Astrocyte (in vitro differentiated cells and primary cell): ENCODE data around the gene PAH. TPM values are rescaled to one million over a fixed set of nuclear protein-coding genes. Genes with fewer than 3 reads are reported as not detected.

Experiments
- DNase-seq: peaks from one replicate; pipeline ENCODE4 v3.0.0-alpha.2; 2010; ENCODE audit warnings: low read depth
- FAIRE-seq: peaks from 2 replicates; lab custom pipeline; 2011; peaks lifted over from hg19 to GRCh38; lab: Jason Lieb, UNC
- H2AFZ ChIP-seq: 2 replicates; pipeline ENCODE4 v1.6.0; 2012; ENCODE audit warnings: low read depth, low read length, inconsistent platforms
- H3K27ac ChIP-seq: 2 replicates; pipeline ENCODE4 v1.5.1; 2011; ENCODE audit warnings: low read depth, low read length, inconsistent platforms
- H3K27me3 ChIP-seq: 2 replicates; pipeline ENCODE4 v1.6.0; 2011; ENCODE audit warnings: low read length, inconsistent platforms; ENCODE audit not compliant: insufficient read depth
- H3K36me3 ChIP-seq: 2 replicates; pipeline ENCODE4 v1.5.1; 2011; ENCODE audit warnings: low read length, inconsistent platforms; ENCODE audit not compliant: insufficient read depth
- H3K4me1 ChIP-seq: 2 replicates; pipeline ENCODE4 v1.5.1; 2011; ENCODE audit warnings: low read length, inconsistent platforms; ENCODE audit not compliant: insufficient read depth
- H3K4me2 ChIP-seq: 2 replicates; pipeline ENCODE4 v1.6.0; 2012; ENCODE audit warnings: low read length, inconsistent platforms
- H3K4me3 ChIP-seq: 2 replicates; pipeline ENCODE4 v1.5.1; 2011; ENCODE audit warnings: low read depth, mild to moderate bottlenecking, low read length, inconsistent platforms; ENCODE audit not compliant: insufficient read depth
- H3K79me2 ChIP-seq: 2 replicates; pipeline ENCODE4 v1.6.0; 2012; ENCODE audit warnings: mild to moderate bottlenecking, low read length, inconsistent platforms; ENCODE audit not compliant: insufficient read depth
- H3K9ac ChIP-seq: 2 replicates; pipeline ENCODE4 v1.6.0; 2012; ENCODE audit warnings: mild to moderate bottlenecking, low read length, inconsistent platforms
- H3K9me3 ChIP-seq: 2 replicates; pipeline ENCODE4 v1.5.1; 2012; ENCODE audit warnings: low read depth, mild to moderate bottlenecking, low read length, inconsistent platforms; ENCODE audit not compliant: insufficient read depth
- H4K20me1 ChIP-seq: 2 replicates; pipeline ENCODE4 v1.6.0; 2012; ENCODE audit warnings: low read length, inconsistent platforms; ENCODE audit not compliant: insufficient read depth
- H3K27ac Mint-ChIP-seq: one replicate; pipeline ENCODE4 v1.8.0; 2021; ENCODE audit warnings: mild to moderate bottlenecking, mixed read lengths; ENCODE audit not compliant: unreplicated experiment
- H3K27me3 Mint-ChIP-seq: one replicate; pipeline ENCODE4 v1.8.0; 2021; ENCODE audit warnings: low read depth, mixed read lengths; ENCODE audit not compliant: unreplicated experiment
- H3K36me3 Mint-ChIP-seq: one replicate; pipeline ENCODE4 v1.8.0; 2021; ENCODE audit warnings: low read depth, mixed read lengths; ENCODE audit not compliant: unreplicated experiment
- H3K4me1 Mint-ChIP-seq: one replicate; pipeline ENCODE4 v1.8.0; 2021; ENCODE audit warnings: low read depth, mixed read lengths; ENCODE audit not compliant: unreplicated experiment
- H3K4me3 Mint-ChIP-seq: one replicate; pipeline ENCODE4 v1.8.0; 2021; ENCODE audit warnings: mild to moderate bottlenecking, moderate library complexity, mixed read lengths; ENCODE audit not compliant: unreplicated experiment
- H3K9me3 Mint-ChIP-seq: one replicate; pipeline ENCODE4 v1.8.0; 2021; ENCODE audit warnings: mild to moderate bottlenecking, mixed read lengths; ENCODE audit not compliant: unreplicated experiment
- EZH2 ChIP-seq: IDR thresholded peaks from 2 replicates; pipeline ENCODE4 v1.6.1; 2012; ENCODE audit warnings: mild to moderate bottlenecking, low read length, inconsistent platforms; ENCODE audit not compliant: insufficient read depth
- total RNA-seq: library from RNA; stranded (reverse); gene quantifications from 2 replicates; pipeline ENCODE4 v1.2.1, GENCODE V29; 2021
- TF ChIP-seq, protein P1 (sequence below): IDR thresholded peaks from 2 replicates; pipeline ENCODE4 v1.5.1; 2011; ENCODE audit warnings: low read depth, mild to moderate bottlenecking, inconsistent platforms, low read length, moderate library complexity; ENCODE audit not compliant: insufficient read depth

The PAH gene
- total RNA-seq, 1 donor from 2014 or later = not detected

DNA sequence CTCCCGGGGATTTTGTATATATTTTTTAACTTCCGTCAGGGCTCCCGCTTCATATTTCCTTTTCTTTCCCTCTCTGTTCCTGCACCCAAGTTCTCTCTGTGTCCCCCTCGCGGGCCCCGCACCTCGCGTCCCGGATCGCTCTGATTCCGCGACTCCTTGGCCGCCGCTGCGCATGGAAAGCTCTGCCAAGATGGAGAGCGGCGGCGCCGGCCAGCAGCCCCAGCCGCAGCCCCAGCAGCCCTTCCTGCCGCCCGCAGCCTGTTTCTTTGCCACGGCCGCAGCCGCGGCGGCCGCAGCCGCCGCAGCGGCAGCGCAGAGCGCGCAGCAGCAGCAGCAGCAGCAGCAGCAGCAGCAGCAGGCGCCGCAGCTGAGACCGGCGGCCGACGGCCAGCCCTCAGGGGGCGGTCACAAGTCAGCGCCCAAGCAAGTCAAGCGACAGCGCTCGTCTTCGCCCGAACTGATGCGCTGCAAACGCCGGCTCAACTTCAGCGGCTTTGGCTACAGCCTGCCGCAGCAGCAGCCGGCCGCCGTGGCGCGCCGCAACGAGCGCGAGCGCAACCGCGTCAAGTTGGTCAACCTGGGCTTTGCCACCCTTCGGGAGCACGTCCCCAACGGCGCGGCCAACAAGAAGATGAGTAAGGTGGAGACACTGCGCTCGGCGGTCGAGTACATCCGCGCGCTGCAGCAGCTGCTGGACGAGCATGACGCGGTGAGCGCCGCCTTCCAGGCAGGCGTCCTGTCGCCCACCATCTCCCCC, 41.2 kb upstream of the PAH start:
- no peaks in the 10 kb centered on the region for H4K20me1 ChIP-seq
- TF ChIP-seq, protein P1, sequence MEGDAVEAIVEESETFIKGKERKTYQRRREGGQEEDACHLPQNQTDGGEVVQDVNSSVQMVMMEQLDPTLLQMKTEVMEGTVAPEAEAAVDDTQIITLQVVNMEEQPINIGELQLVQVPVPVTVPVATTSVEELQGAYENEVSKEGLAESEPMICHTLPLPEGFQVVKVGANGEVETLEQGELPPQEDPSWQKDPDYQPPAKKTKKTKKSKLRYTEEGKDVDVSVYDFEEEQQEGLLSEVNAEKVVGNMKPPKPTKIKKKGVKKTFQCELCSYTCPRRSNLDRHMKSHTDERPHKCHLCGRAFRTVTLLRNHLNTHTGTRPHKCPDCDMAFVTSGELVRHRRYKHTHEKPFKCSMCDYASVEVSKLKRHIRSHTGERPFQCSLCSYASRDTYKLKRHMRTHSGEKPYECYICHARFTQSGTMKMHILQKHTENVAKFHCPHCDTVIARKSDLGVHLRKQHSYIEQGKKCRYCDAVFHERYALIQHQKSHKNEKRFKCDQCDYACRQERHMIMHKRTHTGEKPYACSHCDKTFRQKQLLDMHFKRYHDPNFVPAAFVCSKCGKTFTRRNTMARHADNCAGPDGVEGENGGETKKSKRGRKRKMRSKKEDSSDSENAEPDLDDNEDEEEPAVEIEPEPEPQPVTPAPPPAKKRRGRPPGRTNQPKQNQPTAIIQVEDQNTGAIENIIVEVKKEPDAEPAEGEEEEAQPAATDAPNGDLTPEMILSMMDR = no peak
- TF ChIP-seq EZH2 = no peak
- Mint-ChIP-seq H3K27me3 (peaks cover 83% of the 10 kb centered on the region), H3K4me3 (peak overlapping the region; percentile 84), H3K36me3 (no peaks in the 10 kb centered on the region), H3K4me1 (peaks cover 6% of the 10 kb centered on the region), H3K27ac (no peak overlapping the region), H3K9me3 (peaks cover 6% of the 10 kb centered on the region)
- no peaks in the 10 kb centered on the region for H3K36me3 ChIP-seq
- peak overlapping the region; percentile 71 for H2AFZ ChIP-seq
- no peak overlapping the region for H3K9ac ChIP-seq
- H3K27me3 ChIP-seq = peaks cover 79% of the 10 kb centered on the region
- H3K9me3 ChIP-seq = no peaks in the 10 kb centered on the region
- FAIRE-seq = no peak
- H3K4me2 ChIP-seq = peak overlapping the region; percentile 84
- DNase-seq = peak; percentile 18
- no peaks in the 10 kb centered on the region for H3K4me1 ChIP-seq
- H3K4me3 ChIP-seq = peak overlapping the region; percentile 49
- H3K27ac ChIP-seq = no peak overlapping the region
- H3K79me2 ChIP-seq = no peaks in the 10 kb centered on the region

DNA sequence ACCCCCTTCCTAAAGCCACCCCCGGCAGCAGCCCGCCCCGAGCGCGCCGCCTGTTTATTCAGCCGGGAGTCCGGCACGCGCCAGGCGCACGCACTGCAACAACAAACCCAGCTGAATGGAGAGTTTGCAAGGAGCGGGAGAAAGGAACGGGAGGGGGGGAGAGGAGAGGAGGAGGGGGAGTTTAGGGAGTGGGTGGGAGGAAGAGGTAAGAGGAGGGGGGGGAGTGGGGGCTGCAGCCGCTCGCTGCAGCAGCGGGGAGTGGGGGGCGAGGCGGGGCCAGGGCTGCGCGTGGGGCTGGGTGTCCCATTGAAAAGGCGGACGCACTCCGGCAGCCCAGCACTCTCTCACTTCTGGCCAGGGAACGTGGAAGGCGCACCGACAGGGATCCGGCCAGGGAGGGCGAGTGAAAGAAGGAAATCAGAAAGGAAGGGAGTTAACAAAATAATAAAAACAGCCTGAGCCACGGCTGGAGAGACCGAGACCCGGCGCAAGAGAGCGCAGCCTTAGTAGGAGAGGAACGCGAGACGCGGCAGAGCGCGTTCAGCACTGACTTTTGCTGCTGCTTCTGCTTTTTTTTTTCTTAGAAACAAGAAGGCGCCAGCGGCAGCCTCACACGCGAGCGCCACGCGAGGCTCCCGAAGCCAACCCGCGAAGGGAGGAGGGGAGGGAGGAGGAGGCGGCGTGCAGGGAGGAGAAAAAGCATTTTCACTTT, 40.5 kb upstream of the PAH start, which contains the start of gene ASCL1:
ASCL1 (plus strand) TSS at position 336 of the 712 bp plus-strand sequence. CDS start 571 bp downstream, outside the sequence.
- H3K79me2 ChIP-seq = no peaks in the 10 kb centered on the region
- peak within 1 kb of the TSS; percentile 49 for H3K4me3 ChIP-seq
- no peaks in the 10 kb centered on the region for H4K20me1 ChIP-seq
- Mint-ChIP-seq H3K27me3 (peaks cover 83% of the 10 kb centered on the region), H3K4me1 (peaks cover 6% of the 10 kb centered on the region), H3K9me3 (peaks cover 6% of the 10 kb centered on the region), H3K27ac (no peak within 1 kb of the TSS), H3K36me3 (no peaks in the 10 kb centered on the region), H3K4me3 (peak within 1 kb of the TSS; percentile 84)
- peak; percentile 7 for TF ChIP-seq EZH2
- TF ChIP-seq, protein P1 = no peak
- H2AFZ ChIP-seq = peak within 1 kb of the TSS; percentile 71
- H3K4me1 ChIP-seq = no peaks in the 10 kb centered on the region
- peak within 1 kb of the TSS; percentile 84 for H3K4me2 ChIP-seq
- DNase-seq = peak; percentile 22
- H3K9me3 ChIP-seq = no peaks in the 10 kb centered on the region
- no peaks in the 10 kb centered on the region for H3K36me3 ChIP-seq
- no peak within 1 kb of the TSS for H3K27ac ChIP-seq
- H3K27me3 ChIP-seq = peaks cover 77% of the 10 kb centered on the region
- no peak within 1 kb of the TSS for H3K9ac ChIP-seq
- FAIRE-seq = no peak
